Limb (tissue), 2 donors: ENCODE measurements around the gene PNMA6E.
"Not testable (repeated sequence)": the region's sequence is repeated elsewhere in the genome, so short reads cannot be mapped to it uniquely, and the experiment has no call there.

Source experiments
- DNase-seq, 2 donors: peaks; one replicate each; pipeline ENCODE4 v3.0.0-alpha.2; 2016; ENCODE audit errors: extremely low spot score in 2 of 2

PNMA6E gene

DNA sequence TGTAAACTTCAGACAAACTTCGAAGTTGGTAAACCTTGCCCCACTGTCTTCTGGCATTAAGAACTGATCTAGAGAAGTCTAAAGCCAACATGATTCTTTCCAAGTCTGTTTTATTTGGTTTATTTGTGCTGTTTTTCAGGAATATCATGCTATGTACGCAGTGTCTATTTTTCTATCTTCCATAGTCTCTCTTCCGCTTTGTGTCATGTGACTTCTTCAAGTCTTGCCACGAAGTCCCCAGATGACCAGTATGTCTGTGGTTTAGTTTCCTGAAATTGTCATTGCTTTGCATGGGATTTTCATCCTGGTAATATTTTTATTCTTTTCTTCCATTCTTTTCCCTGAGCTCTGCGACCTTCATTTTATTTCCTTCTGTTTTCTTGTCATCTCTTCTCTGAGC is 15.1 kb downstream of the PNMA6E start:
- DNase-seq, result no peak

DNA sequence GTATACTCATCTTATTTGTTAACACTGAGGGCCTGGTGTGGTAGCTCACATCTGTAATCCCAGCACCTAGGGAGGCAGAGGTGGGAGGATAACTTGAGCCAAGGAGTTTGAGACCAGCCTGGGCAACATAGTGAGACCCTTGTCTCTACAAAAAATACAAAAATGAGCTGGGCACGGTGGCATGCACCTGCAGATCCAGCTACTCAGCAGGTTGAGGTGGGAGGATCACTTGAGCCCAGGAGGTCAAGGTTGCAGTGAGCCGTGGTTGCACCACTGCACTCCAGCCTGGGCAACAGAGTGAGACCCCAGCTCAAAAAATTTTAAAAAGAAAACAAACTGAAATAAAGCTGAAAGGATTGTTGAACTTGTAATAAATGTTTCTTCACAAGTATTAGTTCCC is 16.2 kb downstream of the PNMA6E start:
- DNase-seq, result not testable (repeated sequence)

DNA sequence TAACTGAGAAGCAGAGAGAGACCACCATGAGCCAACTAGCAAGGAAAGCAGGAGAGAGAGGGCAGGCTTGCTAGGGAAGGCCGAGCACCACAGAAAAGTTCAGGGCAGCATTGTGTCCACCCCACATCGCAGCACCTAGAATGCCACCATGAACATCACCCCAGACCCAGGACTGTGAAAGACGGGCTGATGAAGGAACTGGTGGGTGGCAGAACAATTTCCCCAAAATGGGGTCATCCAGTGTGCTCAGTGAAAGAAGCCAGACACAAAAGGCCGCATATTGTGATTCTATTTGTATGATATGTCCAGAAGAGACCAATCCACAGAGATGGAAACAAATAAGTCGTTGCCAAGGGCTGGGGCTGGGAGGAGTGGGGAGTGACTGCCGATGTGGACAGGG is 16.8 kb downstream of the PNMA6E start:
- no peak for DNase-seq

DNA sequence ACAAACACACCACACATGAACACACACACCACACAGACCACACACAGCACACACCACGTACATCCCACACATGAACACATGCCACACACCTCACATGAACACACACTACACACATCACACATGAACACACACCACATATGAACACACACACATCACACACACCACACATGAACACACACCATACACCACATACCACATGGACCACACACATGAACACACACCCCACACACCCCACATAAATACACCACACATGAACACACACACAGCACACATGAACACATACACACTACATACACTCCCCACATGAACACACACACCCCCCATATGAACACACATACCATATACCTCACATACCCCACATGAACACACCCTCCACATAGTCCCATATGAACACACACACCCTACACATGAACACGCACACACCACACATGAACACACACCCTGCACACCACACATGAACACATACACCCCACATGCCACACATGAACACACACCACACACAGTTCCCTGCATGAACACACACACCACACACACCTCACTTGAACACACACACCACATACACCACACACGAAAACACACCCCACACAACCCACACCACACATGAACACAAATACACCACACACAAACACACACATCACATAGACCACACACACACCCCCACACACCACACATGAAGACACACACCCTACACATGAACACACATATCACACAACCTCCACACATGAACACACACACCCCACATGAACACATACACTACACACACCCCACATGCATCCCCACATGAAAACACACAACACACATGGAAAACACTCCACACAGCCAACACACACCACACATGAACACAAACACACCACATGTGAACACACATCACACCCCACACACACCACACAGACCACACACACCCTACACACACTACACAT is 18.3 kb downstream of the PNMA6E start:
- DNase-seq, result no peak

DNA sequence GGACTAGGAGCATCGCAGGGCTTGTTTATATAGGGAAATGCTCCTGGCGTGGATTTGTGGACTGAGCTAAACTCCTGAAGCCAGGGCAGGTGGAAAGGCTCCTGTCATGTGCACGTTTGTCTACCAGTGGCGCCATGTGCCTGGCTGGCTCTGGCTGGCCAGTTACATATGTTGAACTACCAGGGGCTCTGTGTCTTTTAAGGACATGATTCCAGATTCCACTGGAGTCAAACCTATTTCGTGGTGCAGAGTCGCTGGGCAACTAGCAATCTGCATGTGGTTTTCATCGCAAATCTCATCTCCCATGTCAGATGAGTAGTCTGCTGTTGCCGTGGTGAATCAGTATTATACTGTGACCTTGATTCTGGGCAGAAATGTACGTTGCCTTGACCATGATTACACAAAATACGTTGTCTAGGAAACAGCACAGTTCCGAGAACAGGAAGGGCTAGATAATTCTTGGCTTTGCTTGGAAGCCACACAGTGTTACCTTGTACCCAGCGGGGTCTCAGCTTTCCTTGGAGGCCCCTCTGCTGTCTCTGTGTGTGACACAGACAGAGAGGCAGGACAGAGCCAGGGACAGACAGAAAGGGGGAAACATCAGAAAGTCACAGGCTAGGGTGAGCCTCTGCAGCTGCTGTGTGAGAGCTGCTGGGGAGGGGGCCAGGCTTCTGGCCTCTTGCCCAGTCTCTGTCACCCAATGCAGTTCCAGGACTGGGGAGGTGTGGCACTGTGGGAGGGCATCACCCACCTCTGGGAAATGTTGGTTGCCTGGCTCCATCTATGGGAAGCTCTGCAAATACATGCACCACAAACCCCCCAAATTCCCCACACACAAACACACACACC is 19.2 kb downstream of the PNMA6E start:
- DNase-seq, result peak; percentile 61 to 82

DNA sequence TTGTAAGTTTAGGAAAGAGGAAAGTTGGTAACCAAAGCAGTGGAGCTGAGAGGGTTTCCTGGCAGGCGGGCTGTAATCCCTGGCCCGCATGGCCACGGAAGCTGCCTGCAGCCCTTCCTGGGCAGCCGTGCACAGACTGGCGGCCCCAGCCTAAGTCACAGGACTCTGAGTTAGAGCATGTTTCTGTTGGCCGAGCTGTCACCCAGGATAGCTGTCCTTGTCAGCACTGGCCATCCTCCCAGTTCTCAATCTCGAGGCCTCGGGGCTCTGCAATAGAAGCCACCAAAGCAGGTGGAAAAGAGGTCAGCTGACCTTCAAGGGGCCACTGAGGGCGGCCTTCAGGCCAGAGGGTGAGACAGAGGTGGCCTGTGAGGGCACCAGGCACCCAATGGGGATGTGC is 20.5 kb downstream of the PNMA6E start:
- DNase-seq, result no peak

DNA sequence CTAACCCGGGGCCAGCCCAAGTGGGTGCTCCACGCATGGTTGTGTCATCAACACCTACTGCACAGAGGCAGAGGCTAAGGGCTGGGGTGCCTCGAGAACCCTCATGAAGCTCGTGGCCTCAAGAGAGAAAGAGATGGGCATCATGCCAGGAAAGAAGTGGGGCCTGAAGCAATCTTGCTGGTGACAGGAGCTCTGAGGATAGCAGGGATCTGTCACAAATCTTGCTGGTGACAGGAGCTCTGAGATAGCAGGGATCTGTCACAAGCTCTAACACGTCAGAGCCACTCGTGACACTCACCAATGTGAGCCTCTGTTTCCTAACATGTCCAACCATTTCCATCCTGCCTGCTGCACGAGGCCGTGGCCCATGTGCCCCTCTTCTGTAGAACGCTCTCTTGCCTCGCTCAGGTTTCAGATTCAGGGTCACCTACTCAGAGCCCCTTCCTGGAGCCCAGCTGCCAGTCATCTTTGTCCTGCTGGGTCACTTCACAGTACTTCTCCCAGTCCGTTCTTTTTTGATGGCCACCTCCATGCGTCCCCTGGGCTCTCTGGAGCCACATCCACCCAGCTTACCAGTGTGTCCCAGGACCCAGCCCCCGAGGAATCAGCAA is 21.1 kb downstream of the PNMA6E start:
- DNase-seq, result no peak

DNA sequence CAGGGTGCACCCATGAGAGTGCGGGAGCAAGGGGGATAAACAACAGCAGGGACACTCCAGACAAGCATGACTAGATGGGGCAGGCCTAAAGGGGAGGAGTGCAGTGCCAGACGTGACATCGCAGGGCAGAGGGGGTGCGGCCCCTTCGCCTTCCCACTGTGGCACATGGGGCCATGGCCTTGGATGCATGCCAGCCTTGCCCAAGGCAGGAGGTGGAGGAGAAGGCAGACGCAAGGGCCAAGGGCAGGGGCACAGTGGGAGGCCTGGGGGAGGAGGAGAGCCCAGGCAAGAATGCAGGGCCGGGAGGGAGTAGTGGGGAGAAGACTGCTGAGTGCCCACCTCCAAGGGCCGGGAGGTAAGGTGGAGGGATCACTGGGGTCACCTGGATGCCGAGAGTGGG is 21.6 kb downstream of the PNMA6E start:
- no peak for DNase-seq

DNA sequence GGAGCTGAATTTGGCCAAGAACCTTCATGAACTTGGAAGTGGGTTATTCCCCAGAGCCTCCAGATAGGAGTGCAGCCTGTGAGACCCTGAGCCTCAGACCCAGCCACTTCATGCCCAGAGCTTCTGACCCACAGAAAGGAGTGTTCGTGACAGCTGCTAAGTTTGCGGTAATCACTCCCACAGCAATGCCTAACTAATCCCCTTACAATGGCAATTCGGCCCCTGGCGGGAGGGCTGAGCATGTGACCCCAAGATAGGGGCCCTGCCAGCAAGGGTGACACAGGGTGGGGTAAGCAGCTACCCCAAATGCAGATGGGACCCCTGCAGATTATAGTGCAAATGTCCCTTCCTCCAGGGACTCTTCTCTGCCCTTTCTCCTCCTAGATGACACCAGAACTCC is 22.5 kb downstream of the PNMA6E start:
- DNase-seq, result no peak

DNA sequence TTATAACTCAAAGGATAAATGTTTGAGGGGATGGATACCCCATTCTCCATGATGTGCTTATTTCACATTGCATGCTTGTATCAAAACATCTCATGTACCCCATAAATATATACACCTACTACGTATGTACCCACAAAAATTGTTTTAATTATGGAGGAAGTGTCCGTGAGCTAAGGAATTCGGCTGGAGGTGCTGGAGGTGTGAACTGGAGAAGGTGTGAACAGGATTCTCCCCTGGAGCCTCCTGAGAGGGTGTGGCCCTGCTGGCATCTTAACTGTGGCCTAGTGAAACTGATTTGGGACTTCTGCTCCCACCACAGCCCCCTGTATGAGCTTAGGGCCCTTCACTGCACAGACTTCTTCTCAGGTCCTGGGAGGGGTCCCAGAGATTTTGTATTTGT is 23.4 kb downstream of the PNMA6E start:
- no peak for DNase-seq

DNA sequence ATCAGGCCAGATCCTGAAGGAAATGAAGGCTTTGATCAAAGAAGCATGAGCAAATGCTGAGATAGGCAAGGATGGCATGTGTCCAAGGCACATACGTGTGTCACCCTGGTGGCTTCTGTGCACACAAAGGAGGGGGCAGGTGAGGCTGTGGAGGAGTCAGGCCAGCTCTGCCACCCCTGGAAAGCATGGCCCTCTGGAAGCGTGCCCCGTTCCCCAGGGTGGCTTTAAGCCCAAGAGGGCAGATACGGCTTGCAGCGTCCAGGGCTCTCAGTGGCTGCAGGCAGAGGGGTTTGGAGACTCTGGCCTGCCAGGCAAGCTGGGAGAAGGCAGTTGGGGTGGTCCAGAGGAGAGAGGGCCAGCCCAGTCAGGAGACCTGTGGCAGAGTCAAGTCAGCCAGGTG is 25.6 kb downstream of the PNMA6E start:
- DNase-seq, result no peak

DNA sequence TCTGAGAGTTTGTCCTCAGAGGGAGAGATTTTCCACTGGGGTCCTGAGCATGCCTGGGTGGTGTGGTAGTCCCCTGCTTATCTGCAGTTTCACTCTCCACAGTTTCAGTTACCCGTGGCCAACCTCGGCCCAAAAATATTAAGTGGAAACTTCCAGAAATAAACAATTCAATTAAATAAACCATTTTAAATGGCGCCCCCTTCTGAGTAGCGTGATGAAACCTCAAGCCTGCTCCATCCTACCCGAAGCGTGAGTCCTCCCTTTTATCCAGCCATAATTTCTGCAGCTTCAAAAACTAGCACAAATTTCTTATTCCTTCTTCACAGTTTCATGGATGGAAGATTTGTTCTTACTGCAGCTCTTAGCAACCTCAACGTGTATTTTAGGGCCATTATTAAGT is 26.7 kb downstream of the PNMA6E start:
- DNase-seq, result no peak

DNA sequence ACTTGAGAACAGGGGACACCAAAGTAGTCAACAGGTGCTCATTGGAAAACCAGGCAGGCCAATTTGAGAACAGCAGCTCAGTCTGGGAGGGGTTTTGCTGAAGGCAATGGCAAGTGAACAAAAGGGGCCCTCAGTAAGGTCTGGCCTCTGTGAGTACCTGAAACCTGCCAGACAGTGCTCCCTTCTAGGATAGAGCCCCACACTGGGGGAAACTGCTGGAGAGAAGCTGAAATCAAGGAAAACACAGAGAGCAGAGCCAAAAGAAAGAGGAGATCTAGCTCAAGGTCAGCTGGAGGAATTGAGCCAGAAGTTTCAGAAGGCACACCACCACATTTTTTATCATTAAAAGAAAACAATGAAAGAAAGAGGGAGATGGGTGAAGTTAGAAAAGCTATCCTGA is 28.2 kb downstream of the PNMA6E start:
- DNase-seq, result no peak

DNA sequence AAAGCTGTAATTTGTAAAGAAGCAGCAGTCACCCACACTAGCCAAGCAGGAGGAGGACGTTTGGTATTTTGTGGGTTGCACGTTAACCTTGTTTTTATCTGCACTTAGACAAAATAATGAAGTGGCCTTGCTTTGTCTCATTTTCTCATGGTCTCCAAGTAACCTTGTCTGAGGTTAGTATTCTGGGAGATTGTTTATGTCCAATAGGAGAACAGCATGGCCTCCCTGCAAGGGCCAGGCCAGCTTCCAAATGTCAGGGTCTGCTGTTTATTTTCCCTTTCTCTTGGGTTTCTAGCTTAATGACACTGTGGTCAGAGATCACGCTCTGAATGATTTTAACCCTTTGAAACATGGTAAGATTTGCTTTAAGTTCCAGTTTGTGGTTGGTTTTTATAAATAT is 29.9 kb downstream of the PNMA6E start:
- DNase-seq, result no peak

DNA sequence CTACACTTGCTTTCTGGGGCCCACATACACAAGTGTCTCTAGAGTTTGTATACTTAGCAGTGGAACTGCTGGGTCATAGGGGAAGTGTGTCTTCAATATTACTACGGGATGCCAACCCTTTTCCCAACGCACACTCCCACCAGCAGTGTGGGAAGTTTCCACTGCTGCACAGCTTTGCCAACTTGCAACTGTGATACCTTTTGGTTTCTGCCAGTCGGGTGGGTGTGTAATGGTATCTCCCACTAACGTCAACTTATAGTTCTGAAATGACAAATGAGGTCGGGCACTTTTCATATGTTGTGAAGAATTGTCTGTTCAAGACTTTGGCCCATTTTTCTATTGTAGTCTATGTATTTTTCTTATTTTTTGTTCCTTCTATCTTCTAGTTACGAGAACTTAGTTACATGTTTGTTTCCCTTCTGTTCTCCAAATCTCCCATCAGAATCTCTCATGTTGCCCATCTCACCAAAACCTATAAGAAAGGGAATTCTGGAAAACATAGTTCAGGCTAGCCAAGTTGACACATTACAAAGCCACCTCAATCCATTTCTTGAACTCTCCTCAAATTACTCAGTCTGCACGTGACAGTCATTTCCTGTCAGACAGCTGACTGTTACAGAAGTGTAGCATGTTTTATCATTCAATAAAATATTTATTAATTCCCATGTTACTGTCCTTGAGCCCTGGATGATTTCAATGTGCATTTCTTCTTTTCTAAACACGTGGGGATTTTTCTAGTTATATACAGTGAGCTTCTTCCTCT is 30.7 kb downstream of the PNMA6E start:
- DNase-seq, result no peak

DNA sequence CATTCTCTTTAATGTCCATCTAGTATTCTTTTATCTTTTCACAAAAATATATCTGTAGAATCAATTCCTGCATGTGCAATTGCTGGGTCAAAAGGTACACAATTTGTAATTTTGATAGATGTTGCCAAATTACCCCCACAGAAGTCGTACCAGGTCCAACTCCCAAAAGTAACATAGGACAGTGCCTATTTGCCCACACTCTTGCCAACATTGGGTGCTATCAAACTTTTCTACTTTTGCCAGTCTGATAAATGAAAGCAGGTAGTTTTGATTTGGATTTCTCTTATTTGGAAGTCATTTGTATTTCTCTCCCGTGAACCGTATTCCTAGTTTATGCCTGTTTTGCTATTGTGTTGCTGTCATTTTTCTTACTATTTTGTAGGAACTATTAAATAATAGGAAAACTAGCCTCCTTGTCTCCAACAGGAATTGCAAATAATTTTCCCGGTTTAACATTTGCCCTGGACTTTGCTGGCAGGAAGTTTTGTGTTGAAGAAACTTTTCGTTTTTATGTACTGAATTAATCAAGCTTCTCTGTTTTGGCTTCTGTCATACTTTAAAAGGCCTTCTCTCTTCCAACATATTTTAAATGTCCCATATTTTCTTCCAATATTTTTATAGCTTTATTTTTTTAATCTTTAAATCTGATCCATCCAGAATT is 34.1 kb downstream of the PNMA6E start:
- DNase-seq, result no peak

DNA sequence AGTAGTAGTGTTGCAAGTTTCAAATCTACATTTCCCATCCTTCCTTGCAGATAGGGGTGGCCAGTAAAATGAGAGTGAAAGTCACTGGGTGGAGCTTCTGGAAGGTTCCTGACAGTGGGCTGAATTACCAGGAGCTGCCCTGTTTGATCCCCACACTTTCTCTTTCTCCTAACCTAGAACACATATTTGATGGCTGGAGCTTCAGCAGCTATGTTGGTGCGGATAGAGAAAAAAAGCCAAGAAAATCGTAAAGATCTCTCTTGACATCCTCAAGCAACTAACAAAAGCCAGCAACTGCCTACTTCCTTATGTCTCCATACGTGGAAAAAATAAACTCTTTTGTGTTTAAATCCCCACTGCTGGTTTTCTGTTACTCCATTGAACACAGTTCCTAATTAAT is 35.0 kb downstream of the PNMA6E start:
- DNase-seq, result no peak

DNA sequence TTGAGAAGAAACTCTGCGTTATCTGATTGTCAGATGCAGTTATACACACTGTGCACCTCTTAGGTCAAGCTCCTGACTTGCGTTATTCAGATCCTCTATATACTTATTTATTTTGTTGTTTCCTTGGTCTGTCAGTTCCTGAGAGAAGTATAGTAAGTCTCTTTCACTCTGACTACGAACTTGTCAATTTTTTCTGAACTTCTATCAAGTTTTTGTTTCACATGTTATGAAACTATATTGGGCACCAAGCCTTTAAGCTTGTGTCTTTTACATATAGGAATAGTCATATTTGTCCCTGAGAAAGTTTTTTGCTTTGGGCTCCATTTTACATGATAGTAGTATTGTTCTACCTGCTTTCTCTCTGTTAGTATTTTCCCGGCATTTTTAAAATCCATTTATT is 35.5 kb downstream of the PNMA6E start:
- no peak for DNase-seq

DNA sequence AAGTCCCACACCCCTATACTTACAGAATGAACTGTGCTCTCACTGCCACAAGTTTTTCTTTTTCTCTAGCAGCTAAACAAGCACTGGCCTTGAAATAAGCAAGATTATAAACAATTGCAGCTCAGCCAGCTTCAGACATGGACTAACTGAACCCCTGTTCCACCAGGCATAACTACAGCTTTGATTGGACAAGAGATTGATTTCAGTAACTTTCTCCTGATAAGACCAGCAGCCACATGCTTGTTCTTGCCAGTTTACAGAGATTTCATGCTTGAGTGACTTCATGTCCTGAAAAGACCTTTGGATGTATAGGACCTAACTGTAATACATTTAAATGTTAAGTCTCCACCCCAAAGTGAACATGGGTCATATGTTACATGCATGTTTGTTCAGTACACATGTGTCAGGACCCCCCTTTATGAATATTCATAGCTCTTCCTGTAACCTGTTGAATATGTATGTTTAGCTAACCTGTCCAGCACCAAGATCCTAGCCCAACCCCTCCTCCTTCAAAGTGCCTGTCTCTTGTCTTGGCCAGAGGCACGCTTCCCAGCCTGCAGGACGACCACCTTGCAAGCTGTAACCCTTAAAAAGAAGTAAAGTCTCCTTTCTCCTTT is 39.3 kb downstream of the PNMA6E start:
- no peak for DNase-seq

DNA sequence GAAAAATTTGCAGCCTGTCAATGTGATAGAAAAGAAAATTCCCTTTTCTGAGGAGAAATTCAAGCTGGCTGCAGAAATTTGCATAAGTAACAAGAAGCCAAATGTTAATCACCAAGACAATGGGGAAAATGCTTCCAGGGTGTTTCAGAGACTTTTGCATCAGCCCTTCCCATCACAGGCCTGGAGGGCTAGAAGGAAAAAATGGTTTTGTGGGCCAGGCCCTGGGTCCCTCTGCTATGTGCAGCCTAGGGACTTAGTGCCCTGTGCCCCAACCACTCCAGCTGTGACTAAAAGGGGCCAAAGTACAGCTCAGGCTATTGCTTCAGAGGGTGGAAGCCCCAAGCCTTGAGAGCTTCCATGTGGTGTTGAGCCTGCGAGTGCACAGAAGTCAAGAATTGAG is 43.3 kb downstream of the PNMA6E start:
- DNase-seq, result no peak

DNA sequence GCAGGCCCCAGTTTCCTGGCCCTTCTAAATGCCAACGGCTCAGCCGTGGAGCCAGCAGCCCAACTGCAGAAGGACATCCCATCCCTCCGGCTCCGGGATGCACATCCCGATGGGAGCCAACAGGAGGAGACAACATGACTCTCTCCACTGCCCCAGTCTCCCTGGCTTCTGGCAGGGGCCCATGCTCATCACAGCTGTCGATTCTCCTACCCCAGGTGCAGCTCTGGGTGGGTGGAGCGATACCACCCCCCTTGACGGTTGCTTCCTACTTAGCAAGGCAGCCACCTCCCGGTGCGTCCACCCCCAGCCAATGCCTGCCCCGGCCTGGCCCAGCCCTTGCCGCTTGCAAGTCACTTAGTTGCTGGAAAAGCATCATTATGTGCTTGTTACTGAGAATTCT is 47.7 kb downstream of the PNMA6E start:
- no peak for DNase-seq
